OCI-LY1 (cell line): ENCODE results near the gene PID1.

Experiments
- H2AFZ ChIP-seq: fragments of 200-600 bp; sonication (generic), shearing (Covaris generic); 2 replicates; pipeline ENCODE4 v1.6.0; 2014; ENCODE audit warnings: antibody characterized with exemption, mild to moderate bottlenecking, low read length
- H3F3A ChIP-seq: fragments of 200-600 bp; sonication (generic), shearing (Covaris generic); 2 replicates; pipeline ENCODE4 v1.6.0; 2014; ENCODE audit warnings: mild to moderate bottlenecking, antibody characterized with exemption, low read length, moderate library complexity; ENCODE audit not compliant: insufficient read depth
- H3K27ac ChIP-seq: fragments of 200-600 bp; sonication (generic); 2 replicates; pipeline ENCODE4 v1.5.1; 2014; ENCODE audit warnings: low read length, mixed run types, mild to moderate bottlenecking, low read depth; ENCODE audit not compliant: poor library complexity, severe bottlenecking
- H3K27me3 ChIP-seq: fragments of 200-600 bp; sonication (generic); 2 replicates; pipeline ENCODE4 v1.6.0; 2014; ENCODE audit warnings: antibody characterized with exemption, mild to moderate bottlenecking, low read length, moderate library complexity; ENCODE audit not compliant: insufficient read depth
- H3K36me3 ChIP-seq: fragments of 200-600 bp; sonication (generic); 2 replicates; pipeline ENCODE4 v1.6.1; 2014; ENCODE audit warnings: mild to moderate bottlenecking, antibody characterized with exemption, low read length, moderate library complexity, mixed read lengths; ENCODE audit not compliant: insufficient read depth
- H3K4me1 ChIP-seq: fragments of 200-600 bp; sonication (generic); 2 replicates; pipeline ENCODE4 v1.5.1; 2014; ENCODE audit warnings: mild to moderate bottlenecking, low read length, moderate library complexity; ENCODE audit not compliant: insufficient read depth, severe bottlenecking
- H3K4me2 ChIP-seq: fragments of 200-600 bp; sonication (generic), shearing (Covaris generic); 2 replicates; pipeline ENCODE4 v1.6.1; 2014; ENCODE audit warnings: low read length
- H3K4me3 ChIP-seq: fragments of 200-600 bp; sonication (generic); 2 replicates; pipeline ENCODE4 v1.5.1; 2014; ENCODE audit warnings: low read length, low read depth, mild to moderate bottlenecking, mixed read lengths; ENCODE audit not compliant: poor library complexity, severe bottlenecking
- H3K79me2 ChIP-seq: fragments of 200-600 bp; shearing (Covaris generic); 2 replicates; pipeline ENCODE4 v1.6.1; 2016; ENCODE audit warnings: mixed run types, low read length, mixed read lengths; ENCODE audit not compliant: insufficient read depth
- H3K9ac ChIP-seq: fragments of 200-600 bp; sonication (generic), shearing (Covaris generic); 2 replicates; pipeline ENCODE4 v1.6.1; 2014; ENCODE audit warnings: mild to moderate bottlenecking, low read length, mixed read lengths
- H3K9me2 ChIP-seq: fragments of 200-600 bp; sonication (generic), shearing (Covaris generic); 2 replicates; pipeline ENCODE4 v1.6.1; 2014; ENCODE audit warnings: low read depth, mild to moderate bottlenecking, low read length, mixed read lengths
- H3K9me3 ChIP-seq: fragments of 200-600 bp; shearing (Covaris generic); 2 replicates; pipeline ENCODE4 v1.6.1; 2014; ENCODE audit warnings: low read length, mixed read lengths
- H4K20me1 ChIP-seq: fragments of 200-600 bp; sonication (generic), shearing (Covaris generic); 2 replicates; pipeline ENCODE4 v1.6.0; 2016; ENCODE audit warnings: mild to moderate bottlenecking, low read length; ENCODE audit not compliant: insufficient read depth
- CTCF ChIP-seq: fragments of 200-600 bp; sonication (generic), shearing (Covaris generic); IDR thresholded peaks from 2 replicates; pipeline ENCODE4 v1.5.1; 2017; ENCODE audit warnings: mild to moderate bottlenecking, antibody characterized with exemption, low read length, moderate library complexity, mixed read lengths
- EZH2 ChIP-seq: fragments of 200-600 bp; sonication (generic), shearing (Covaris generic); IDR thresholded peaks from 2 replicates; pipeline ENCODE4 v1.8.0; 2017; ENCODE audit warnings: borderline replicate concordance, mixed run types, mild to moderate bottlenecking, antibody characterized with exemption, low read length, moderate library complexity, mixed read lengths

Gene PID1

GRCh38 chr2:229270551-229271410 lies at the start of gene PID1:
Gene PID1 (minus strand): TSS chr2:229271287. CDS start chr2:229271043, 244 bp downstream.
- Histone ChIP-seq H3K4me2 (no peak within 1 kb of the TSS), H3K79me2 (no peaks in the 10 kb centered on the region), H3K9me2 (no peaks in the 10 kb centered on the region), H4K20me1 (no peaks in the 10 kb centered on the region), H3K4me3 (no peak within 1 kb of the TSS), H3K9me3 (no peaks in the 10 kb centered on the region), H2AFZ (no peak within 1 kb of the TSS), H3K9ac (no peak within 1 kb of the TSS), H3F3A (no peaks in the 10 kb centered on the region), H3K36me3 (no peaks in the 10 kb centered on the region), H3K4me1 (no peaks in the 10 kb centered on the region), H3K27ac (no peak within 1 kb of the TSS), H3K27me3 (no peaks in the 10 kb centered on the region)
- no peak for TF ChIP-seq EZH2
- no peak for TF ChIP-seq CTCF

GRCh38 chr2:229319558-229319957 lies 48.5 kb upstream of the PID1 start:
- H2AFZ ChIP-seq = no peak overlapping the region

GRCh38 chr2:229314117-229314516 lies 43.0 kb upstream of the PID1 start:
- Histone ChIP-seq H3K36me3 (no peaks in the 10 kb centered on the region), H3K27ac (no peak overlapping the region), H3K9me2 (no peaks in the 10 kb centered on the region), H4K20me1 (no peaks in the 10 kb centered on the region), H3K27me3 (no peaks in the 10 kb centered on the region), H3K4me1 (no peaks in the 10 kb centered on the region), H3K9ac (no peak overlapping the region), H3K4me3 (no peak overlapping the region), H3K9me3 (no peaks in the 10 kb centered on the region), H3F3A (no peaks in the 10 kb centered on the region), H3K79me2 (no peaks in the 10 kb centered on the region), H3K4me2 (no peak overlapping the region), H2AFZ (no peak overlapping the region)
- no peak for TF ChIP-seq EZH2
- TF ChIP-seq CTCF = no peak

More at GRCh38 chr2:229319558-229319957, 48.5 kb upstream of the PID1 start:
- Histone ChIP-seq H3K79me2 (no peaks in the 10 kb centered on the region), H3F3A (no peaks in the 10 kb centered on the region), H3K4me1 (no peaks in the 10 kb centered on the region), H3K9me2 (no peaks in the 10 kb centered on the region), H3K9ac (no peak overlapping the region), H4K20me1 (no peaks in the 10 kb centered on the region), H3K4me2 (no peak overlapping the region), H3K9me3 (no peaks in the 10 kb centered on the region), H3K4me3 (no peak overlapping the region), H3K36me3 (no peaks in the 10 kb centered on the region), H3K27ac (no peak overlapping the region), H3K27me3 (no peaks in the 10 kb centered on the region)
- no peak for TF ChIP-seq EZH2
- TF ChIP-seq CTCF = no peak
